ENCODE measurements around the gene PLAGL1.
"Not testable (repeated sequence)": the region's sequence is repeated elsewhere in the genome, so short reads cannot be mapped to it uniquely, and the experiment has no call there.

Gene PLAGL1

GRCh38 chr6:144009628-144010027, 1.6 kb upstream of the PLAGL1 start:
- not testable (repeated sequence) for DNase-seq (ENCODE audit: low read depth in 2 of 3, low spot score in 2 of 3)

GRCh38 chr6:144008846-144009245, 787 bp upstream of the PLAGL1 start:
- no peak for DNase-seq (ENCODE audit: low read depth in 2 of 3, low spot score in 2 of 3)

GRCh38 chr6:144007478-144008119, 460 bp downstream of the PLAGL1 start:
- DNase-seq (ENCODE audit: low read depth in 2 of 3, low spot score in 2 of 3): no peak

- no peak for DNase-seq (ENCODE audit: low read depth in 2 of 3, low spot score in 2 of 3)
Measured at GRCh38 chr6:144006736-144007477, 1.2 kb downstream of the PLAGL1 start.

- DNase-seq (ENCODE audit: low read depth in 2 of 3, low spot score in 2 of 3): no peak
Measured at GRCh38 chr6:143999406-143999805, 8.7 kb downstream of the PLAGL1 start.

GRCh38 chr6:143998686-143999085, 9.4 kb downstream of the PLAGL1 start:
- DNase-seq (ENCODE audit: low read depth in 2 of 3, low spot score in 2 of 3): no peak

GRCh38 chr6:143993965-143994646, 14.0 kb downstream of the PLAGL1 start:
- no peak for DNase-seq (ENCODE audit: low read depth in 2 of 3, low spot score in 2 of 3)

GRCh38 chr6:143992285-143992684, 15.8 kb downstream of the PLAGL1 start:
- DNase-seq (ENCODE audit: low read depth in 2 of 3, low spot score in 2 of 3): no peak

- DNase-seq (ENCODE audit: low read depth in 2 of 3, low spot score in 2 of 3): no peak
Measured at GRCh38 chr6:143986463-143987065, 21.5 kb downstream of the PLAGL1 start.

- no peak for DNase-seq (ENCODE audit: low read depth in 2 of 3, low spot score in 2 of 3)
Measured at GRCh38 chr6:143984666-143985065, 23.4 kb downstream of the PLAGL1 start.

- DNase-seq (ENCODE audit: low read depth in 2 of 3, low spot score in 2 of 3): no peak
Measured at GRCh38 chr6:143982968-143983367, 25.1 kb downstream of the PLAGL1 start.

GRCh38 chr6:143980921-143981320, 27.1 kb downstream of the PLAGL1 start:
- no peak for DNase-seq (ENCODE audit: low read depth in 2 of 3, low spot score in 2 of 3)

GRCh38 chr6:143976806-143977349, 31.2 kb downstream of the PLAGL1 start:
- DNase-seq (ENCODE audit: low read depth in 2 of 3, low spot score in 2 of 3): no peak

- DNase-seq (ENCODE audit: low read depth in 2 of 3, low spot score in 2 of 3): no peak
Measured at GRCh38 chr6:143974089-143974488, 34.0 kb downstream of the PLAGL1 start.

GRCh38 chr6:143973097-143973966, 34.7 kb downstream of the PLAGL1 start:
- no peak for DNase-seq (ENCODE audit: low read depth in 2 of 3, low spot score in 2 of 3)

- DNase-seq (ENCODE audit: low read depth in 2 of 3, low spot score in 2 of 3): no peak
Measured at GRCh38 chr6:143971482-143972205, 36.4 kb downstream of the PLAGL1 start.

GRCh38 chr6:143970456-143971218, 37.4 kb downstream of the PLAGL1 start:
- DNase-seq (ENCODE audit: low read depth in 2 of 3, low spot score in 2 of 3): no peak

GRCh38 chr6:143969077-143969476, 39.0 kb downstream of the PLAGL1 start:
- no peak for DNase-seq (ENCODE audit: low read depth in 2 of 3, low spot score in 2 of 3)

GRCh38 chr6:143967706-143968376, 40.2 kb downstream of the PLAGL1 start:
- DNase-seq (ENCODE audit: low read depth in 2 of 3, low spot score in 2 of 3): no peak
